Astrocyte (in vitro differentiated cells and primary cell): ENCODE measurements around the gene STK32A. TPM values are rescaled to one million over a fixed set of nuclear protein-coding genes. Genes with fewer than 3 reads are reported as not detected.

Experiments used
- DNase-seq: peaks from one replicate; pipeline ENCODE4 v3.0.0-alpha.2; 2010; ENCODE audit warnings: low read depth
- FAIRE-seq: peaks from 2 replicates; lab custom pipeline; 2011; peaks lifted over from hg19 to GRCh38; lab: Jason Lieb, UNC
- H2AFZ ChIP-seq: 2 replicates; pipeline ENCODE4 v1.6.0; 2012; ENCODE audit warnings: low read depth, low read length, inconsistent platforms
- H3K27ac ChIP-seq: 2 replicates; pipeline ENCODE4 v1.5.1; 2011; ENCODE audit warnings: low read depth, low read length, inconsistent platforms
- H3K27me3 ChIP-seq: 2 replicates; pipeline ENCODE4 v1.6.0; 2011; ENCODE audit warnings: low read length, inconsistent platforms; ENCODE audit not compliant: insufficient read depth
- H3K36me3 ChIP-seq: 2 replicates; pipeline ENCODE4 v1.5.1; 2011; ENCODE audit warnings: low read length, inconsistent platforms; ENCODE audit not compliant: insufficient read depth
- H3K4me1 ChIP-seq: 2 replicates; pipeline ENCODE4 v1.5.1; 2011; ENCODE audit warnings: low read length, inconsistent platforms; ENCODE audit not compliant: insufficient read depth
- H3K4me2 ChIP-seq: 2 replicates; pipeline ENCODE4 v1.6.0; 2012; ENCODE audit warnings: low read length, inconsistent platforms
- H3K4me3 ChIP-seq: 2 replicates; pipeline ENCODE4 v1.5.1; 2011; ENCODE audit warnings: low read depth, mild to moderate bottlenecking, low read length, inconsistent platforms; ENCODE audit not compliant: insufficient read depth
- H3K79me2 ChIP-seq: 2 replicates; pipeline ENCODE4 v1.6.0; 2012; ENCODE audit warnings: mild to moderate bottlenecking, low read length, inconsistent platforms; ENCODE audit not compliant: insufficient read depth
- H3K9ac ChIP-seq: 2 replicates; pipeline ENCODE4 v1.6.0; 2012; ENCODE audit warnings: mild to moderate bottlenecking, low read length, inconsistent platforms
- H3K9me3 ChIP-seq: 2 replicates; pipeline ENCODE4 v1.5.1; 2012; ENCODE audit warnings: low read depth, mild to moderate bottlenecking, low read length, inconsistent platforms; ENCODE audit not compliant: insufficient read depth
- H4K20me1 ChIP-seq: 2 replicates; pipeline ENCODE4 v1.6.0; 2012; ENCODE audit warnings: low read length, inconsistent platforms; ENCODE audit not compliant: insufficient read depth
- H3K27ac Mint-ChIP-seq: one replicate; pipeline ENCODE4 v1.8.0; 2021; ENCODE audit warnings: mild to moderate bottlenecking, mixed read lengths; ENCODE audit not compliant: unreplicated experiment
- H3K27me3 Mint-ChIP-seq: one replicate; pipeline ENCODE4 v1.8.0; 2021; ENCODE audit warnings: low read depth, mixed read lengths; ENCODE audit not compliant: unreplicated experiment
- H3K36me3 Mint-ChIP-seq: one replicate; pipeline ENCODE4 v1.8.0; 2021; ENCODE audit warnings: low read depth, mixed read lengths; ENCODE audit not compliant: unreplicated experiment
- H3K4me1 Mint-ChIP-seq: one replicate; pipeline ENCODE4 v1.8.0; 2021; ENCODE audit warnings: low read depth, mixed read lengths; ENCODE audit not compliant: unreplicated experiment
- H3K4me3 Mint-ChIP-seq: one replicate; pipeline ENCODE4 v1.8.0; 2021; ENCODE audit warnings: mild to moderate bottlenecking, moderate library complexity, mixed read lengths; ENCODE audit not compliant: unreplicated experiment
- H3K9me3 Mint-ChIP-seq: one replicate; pipeline ENCODE4 v1.8.0; 2021; ENCODE audit warnings: mild to moderate bottlenecking, mixed read lengths; ENCODE audit not compliant: unreplicated experiment
- CTCF ChIP-seq: IDR thresholded peaks from 2 replicates; pipeline ENCODE4 v1.5.1; 2011; ENCODE audit warnings: low read depth, mild to moderate bottlenecking, inconsistent platforms, low read length, moderate library complexity; ENCODE audit not compliant: insufficient read depth
- EZH2 ChIP-seq: IDR thresholded peaks from 2 replicates; pipeline ENCODE4 v1.6.1; 2012; ENCODE audit warnings: mild to moderate bottlenecking, low read length, inconsistent platforms; ENCODE audit not compliant: insufficient read depth
- total RNA-seq: library from RNA; stranded (reverse); gene quantifications from 2 replicates; pipeline ENCODE4 v1.2.1, GENCODE V29; 2021

STK32A gene
- total RNA-seq, 1 donor from 2014 or later, result 0.25 TPM

- H3K9ac ChIP-seq, result no peak overlapping the region
- no peaks in the 10 kb centered on the region for H3K27me3 Mint-ChIP-seq
- H3K9me3 Mint-ChIP-seq, result peaks cover 2% of the 10 kb centered on the region
- no peak overlapping the region for H3K4me3 Mint-ChIP-seq
- H3K27ac ChIP-seq, result no peak overlapping the region
- peaks cover 21% of the 10 kb centered on the region for H3K36me3 Mint-ChIP-seq
- H3K4me2 ChIP-seq, result no peak overlapping the region
- no peaks in the 10 kb centered on the region for H3K27me3 ChIP-seq
- no peak overlapping the region for H3K4me3 ChIP-seq
- H3K4me1 Mint-ChIP-seq, result peaks cover 26% of the 10 kb centered on the region
- H3K9me3 ChIP-seq, result no peaks in the 10 kb centered on the region
- no peak overlapping the region for H3K27ac Mint-ChIP-seq
- no peaks in the 10 kb centered on the region for H3K79me2 ChIP-seq
- no peak for TF ChIP-seq EZH2
- TF ChIP-seq CTCF, result no peak
- peaks cover 22% of the 10 kb centered on the region for H4K20me1 ChIP-seq
- DNase-seq (no peak), FAIRE-seq (no peak)
- H3K36me3 ChIP-seq, result peaks cover 27% of the 10 kb centered on the region
- no peak overlapping the region for H2AFZ ChIP-seq
- H3K4me1 ChIP-seq, result no peaks in the 10 kb centered on the region
Measured at GRCh38 chr5:147390654-147391225, 155.9 kb downstream of the STK32A start.

DNA sequence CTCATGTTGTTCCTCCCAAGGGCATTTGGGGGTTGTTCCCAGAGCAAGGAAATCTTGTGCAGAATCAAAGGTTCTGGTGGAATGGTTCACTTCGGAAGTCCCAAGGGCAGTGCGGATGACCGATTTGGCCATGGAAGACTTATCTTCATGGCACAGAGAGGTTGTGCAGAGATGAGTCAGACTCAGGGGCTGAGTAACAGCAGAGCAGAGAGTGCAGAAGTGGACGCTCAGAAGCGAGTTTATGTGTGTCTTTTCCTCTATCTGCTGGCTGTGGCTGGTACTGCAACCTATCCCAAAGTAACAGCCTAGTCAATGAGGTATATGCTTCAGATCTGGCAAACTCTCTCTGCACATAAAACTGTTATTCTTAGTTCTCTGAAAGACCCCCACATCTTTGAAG is 157.0 kb downstream of the STK32A start:
- Histone ChIP-seq H4K20me1 (peaks cover 26% of the 10 kb centered on the region), H3K9ac (no peak overlapping the region), H3K27ac (no peak overlapping the region), H3K79me2 (no peaks in the 10 kb centered on the region), H3K36me3 (peaks cover 34% of the 10 kb centered on the region), H3K4me2 (no peak overlapping the region), H3K4me1 (no peaks in the 10 kb centered on the region), H2AFZ (no peak overlapping the region), H3K9me3 (no peaks in the 10 kb centered on the region), H3K27me3 (no peaks in the 10 kb centered on the region), H3K4me3 (no peak overlapping the region)
- peak; percentile 82 for FAIRE-seq
- peak; percentile 86 for DNase-seq
- Mint-ChIP-seq H3K27me3 (no peaks in the 10 kb centered on the region), H3K9me3 (peaks cover 2% of the 10 kb centered on the region), H3K4me3 (peak overlapping the region; percentile 50), H3K36me3 (peaks cover 28% of the 10 kb centered on the region), H3K4me1 (peaks cover 32% of the 10 kb centered on the region), H3K27ac (no peak overlapping the region)
- TF ChIP-seq EZH2 (no peak), CTCF (peak; percentile 70)
